ENCODE results near the gene AK1. TPM values are rescaled to one million over a fixed set of nuclear protein-coding genes. Genes with fewer than 3 reads are reported as not detected.
A peak's percentile ranks its signal among the peaks of the same experiment; 100 is the strongest.

Gene AK1
- total RNA-seq, 1 donor from 2014 or later: 39.4 TPM

GRCh38 chr9:127833555-127833954 lies 43.9 kb downstream of the AK1 start:
- DNase-seq (ENCODE audit: low spot score in 2 of 2, unreplicated experiment in 2 of 2): no peak
- H3K27ac Mint-ChIP-seq: peak overlapping the region; percentile 39

GRCh38 chr9:127832248-127832647 lies 45.2 kb downstream of the AK1 start:
- H3K9me3 Mint-ChIP-seq: no peaks in the 10 kb centered on the region

More at GRCh38 chr9:127833555-127833954, 43.9 kb downstream of the AK1 start:
- Mint-ChIP-seq H3K4me3 (no peak overlapping the region), H3K9me3 (no peaks in the 10 kb centered on the region), H3K27me3 (ENCODE audit: low read depth) (no peaks in the 10 kb centered on the region), H3K4me1 (peaks cover 11% of the 10 kb centered on the region), H3K36me3 (no peaks in the 10 kb centered on the region)
- TF ChIP-seq CTCF (IDR thresholded peaks at IDR 0.05; ENCODE audit: unreplicated experiment): no peak

GRCh38 chr9:127829205-127829906 lies 48.1 kb downstream of the AK1 start:
- no peak for DNase-seq (ENCODE audit: low spot score in 2 of 2, unreplicated experiment in 2 of 2)
- no peak for TF ChIP-seq CTCF (IDR thresholded peaks at IDR 0.05; ENCODE audit: unreplicated experiment)
- H3K9me3 Mint-ChIP-seq: no peaks in the 10 kb centered on the region
- peak overlapping the region; percentile 54 for H3K27ac Mint-ChIP-seq
- peaks cover 9% of the 10 kb centered on the region for H3K27me3 Mint-ChIP-seq (ENCODE audit: low read depth)
- H3K36me3 Mint-ChIP-seq: no peaks in the 10 kb centered on the region
- peak overlapping the region; percentile 55 for H3K4me3 Mint-ChIP-seq
- peaks cover 29% of the 10 kb centered on the region for H3K4me1 Mint-ChIP-seq

More at GRCh38 chr9:127832248-127832647, 45.2 kb downstream of the AK1 start:
- no peak for TF ChIP-seq CTCF (IDR thresholded peaks at IDR 0.05; ENCODE audit: unreplicated experiment)
- DNase-seq (ENCODE audit: low spot score in 2 of 2, unreplicated experiment in 2 of 2): no peak
- no peaks in the 10 kb centered on the region for H3K36me3 Mint-ChIP-seq
- peaks cover 17% of the 10 kb centered on the region for H3K4me1 Mint-ChIP-seq
- no peak overlapping the region for H3K4me3 Mint-ChIP-seq
- peak overlapping the region; percentile 53 for H3K27ac Mint-ChIP-seq
- H3K27me3 Mint-ChIP-seq (ENCODE audit: low read depth): no peaks in the 10 kb centered on the region

GRCh38 chr9:127828262-127829031 lies 49.0 kb downstream of the AK1 start:
- Mint-ChIP-seq H3K36me3 (no peaks in the 10 kb centered on the region), H3K4me1 (peaks cover 26% of the 10 kb centered on the region), H3K27ac (peak overlapping the region; percentile 54), H3K9me3 (no peaks in the 10 kb centered on the region), H3K4me3 (peak overlapping the region; percentile 55), H3K27me3 (ENCODE audit: low read depth) (peaks cover 9% of the 10 kb centered on the region)
- TF ChIP-seq CTCF (IDR thresholded peaks at IDR 0.05; ENCODE audit: unreplicated experiment): no peak
- DNase-seq (ENCODE audit: low spot score in 2 of 2, unreplicated experiment in 2 of 2): peak in 1 of 2 experiments; percentile 70

GRCh38 chr9:127826253-127826913 lies 51.1 kb downstream of the AK1 start:
- no peak for TF ChIP-seq CTCF (IDR thresholded peaks at IDR 0.05; ENCODE audit: unreplicated experiment)
- Mint-ChIP-seq H3K36me3 (no peaks in the 10 kb centered on the region), H3K4me3 (no peak overlapping the region), H3K27ac (no peak overlapping the region), H3K27me3 (ENCODE audit: low read depth) (peaks cover 9% of the 10 kb centered on the region), H3K9me3 (no peaks in the 10 kb centered on the region), H3K4me1 (peaks cover 26% of the 10 kb centered on the region)
- no peak for DNase-seq (ENCODE audit: low spot score in 2 of 2, unreplicated experiment in 2 of 2)

Data from mesothelial cell of epicardium (in vitro differentiated cells).